IMR-90 (cell line): ENCODE results near the gene APMAP. TPM values are rescaled to one million over a fixed set of nuclear protein-coding genes. Genes with fewer than 3 reads are reported as not detected.

Source experiments
- ATAC-seq: fragments of 200-7000 bp; cut with Tn5 transposase; 2 replicates; pipeline ENCODE4 v1.9.1; 2020; ENCODE audit warnings: low read depth, mild to moderate bottlenecking, moderate library complexity
- BruUV-seq: library from RNA; stranded (reverse); fragments of 400-500 nt; replicated peaks from 2 replicates; lab custom pipeline; 2021; lab: Mats Ljungman, UMichigan
- CTCF ChIA-PET: fragments of 300-600 bp; formaldehyde crosslinking; extraction: SDS; loops from one replicate; lab custom pipeline; 2021; ENCODE audit warnings: antibody characterized with exemption; lab: Yijun Ruan, JAX
- POLR2A ChIA-PET: fragments of 300-600 bp; sonication (Branson Sonifier 250); formaldehyde crosslinking; loops from one replicate; lab custom pipeline; 2022; ENCODE audit warnings: antibody characterized with exemption; ENCODE audit not compliant: unreplicated experiment; lab: Charles Lee
- DNase-seq: peaks from one replicate; pipeline ENCODE4 v3.0.0; 2013
- H2AFZ ChIP-seq: replicated peaks from 2 replicates; pipeline ENCODE3; 2013; ENCODE audit warnings: low read length, mild to moderate bottlenecking; ENCODE audit not compliant: poor library complexity
- H2AK5ac ChIP-seq: 2 replicates; pipeline ENCODE4 v1.6.1; 2013; ENCODE audit warnings: low read depth, low read length, inconsistent platforms
- H2AK9ac ChIP-seq: replicated peaks from 2 replicates; pipeline ENCODE3; 2013; ENCODE audit warnings: mild to moderate bottlenecking, low read depth, low read length, moderate library complexity; ENCODE audit not compliant: poor library complexity
- H2BK120ac ChIP-seq: 2 replicates; pipeline ENCODE4 v1.6.1; 2013; ENCODE audit warnings: low read depth, low read length, inconsistent platforms
- H2BK15ac ChIP-seq: 3 replicates; pipeline ENCODE4 v1.6.1; 2013; ENCODE audit warnings: low read depth, low read length, inconsistent platforms
- H2BK20ac ChIP-seq: 2 replicates; pipeline ENCODE4 v1.6.1; 2013; ENCODE audit warnings: low read depth, mild to moderate bottlenecking, inconsistent platforms, low read length, moderate library complexity
- H2BK5ac ChIP-seq: 2 replicates; pipeline ENCODE4 v1.6.1; 2013; ENCODE audit warnings: mild to moderate bottlenecking, low read depth, low read length, inconsistent platforms; ENCODE audit not compliant: poor library complexity, severe bottlenecking
- H3K14ac ChIP-seq: replicated peaks from 2 replicates; pipeline ENCODE4 v1.6.1; 2013; ENCODE audit warnings: low read depth, low read length, inconsistent platforms
- H3K18ac ChIP-seq: 2 replicates; pipeline ENCODE4 v1.6.1; 2013; ENCODE audit warnings: low read depth, low read length, control low read depth
- H3K23ac ChIP-seq: 2 replicates; pipeline ENCODE4 v1.6.1; 2013; ENCODE audit warnings: low read depth, low read length, inconsistent platforms
- H3K27ac ChIP-seq: 2 replicates; pipeline ENCODE4 v1.5.1; 2013; ENCODE audit warnings: mild to moderate bottlenecking, control low read depth, low read length; ENCODE audit not compliant: insufficient read depth
- H3K27me3 ChIP-seq: 2 replicates; pipeline ENCODE4 v1.6.1; 2013; ENCODE audit warnings: low read length; ENCODE audit not compliant: control insufficient read depth, insufficient read depth
- H3K36me3 ChIP-seq: 2 replicates; pipeline ENCODE4 v1.6.1; 2013; ENCODE audit warnings: low read length, mixed read lengths; ENCODE audit not compliant: control insufficient read depth, insufficient read depth
- H3K4ac ChIP-seq: 2 replicates; pipeline ENCODE4 v1.6.1; 2013; ENCODE audit warnings: low read depth, low read length, inconsistent platforms
- H3K4me1 ChIP-seq: 2 replicates; pipeline ENCODE4 v1.6.1; 2013; ENCODE audit warnings: low read length, mixed read lengths; ENCODE audit not compliant: control insufficient read depth, insufficient read depth
- H3K4me2 ChIP-seq: 2 replicates; pipeline ENCODE4 v1.6.1; 2013; ENCODE audit warnings: low read depth, mild to moderate bottlenecking, control low read depth, low read length, moderate library complexity
- H3K4me3 ChIP-seq: 2 replicates; pipeline ENCODE4 v1.5.1; 2013; ENCODE audit warnings: low read depth, mild to moderate bottlenecking, control low read depth, low read length, moderate library complexity; ENCODE audit not compliant: insufficient read depth
- H3K56ac ChIP-seq: 2 replicates; pipeline ENCODE4 v1.6.1; 2013; ENCODE audit warnings: low read length, inconsistent platforms; ENCODE audit not compliant: insufficient read depth; ENCODE audit errors: extremely low read depth
- H3K79me1 ChIP-seq, 2 experiments: 2 replicates each; pipeline ENCODE4 v1.6.1; 2013; ENCODE audit warnings: low read length in 2 of 2, inconsistent platforms in 1 of 2, low read depth in 1 of 2
- H3K9ac ChIP-seq: 2 replicates; pipeline ENCODE4 v1.6.1; 2013; ENCODE audit warnings: low read depth, low read length, control low read depth
- H3K9me1 ChIP-seq: 2 replicates; pipeline ENCODE4 v1.6.1; 2013; ENCODE audit warnings: low read length, inconsistent platforms; ENCODE audit not compliant: insufficient read depth
- H3K9me3 ChIP-seq: 2 replicates; pipeline ENCODE4 v1.6.1; 2013; ENCODE audit warnings: low read length; ENCODE audit not compliant: control insufficient read depth, insufficient read depth
- H4K20me1 ChIP-seq: 2 replicates; pipeline ENCODE4 v1.6.1; 2013; ENCODE audit warnings: low read length, inconsistent platforms; ENCODE audit not compliant: insufficient read depth
- H4K5ac ChIP-seq: 2 replicates; pipeline ENCODE4 v1.6.1; 2013; ENCODE audit warnings: mild to moderate bottlenecking, low read depth, low read length, control low read depth
- H4K8ac ChIP-seq, 2 experiments: 2 replicates each; pipeline ENCODE4 v1.6.1; 2013; ENCODE audit warnings: low read depth in 2 of 2, low read length in 2 of 2, control low read depth in 1 of 2, inconsistent platforms in 1 of 2
- H4K91ac ChIP-seq: 2 replicates; pipeline ENCODE4 v1.6.1; 2013; ENCODE audit warnings: low read depth, low read length, inconsistent platforms; ENCODE audit not compliant: insufficient read depth
- BHLHE40 ChIP-seq: fragments of 150-350 bp; IDR thresholded peaks from 2 replicates; pipeline ENCODE4 v1.6.1; 2016; ENCODE audit warnings: mild to moderate bottlenecking, low read depth, low read length
- CEBPB ChIP-seq: IDR thresholded peaks from 2 replicates; pipeline ENCODE4 v1.6.1; 2012; ENCODE audit warnings: low read depth, low read length, improper control_type of control experiment
- CHD1 ChIP-seq: IDR thresholded peaks from 2 replicates; pipeline ENCODE4 v1.6.1; 2012; ENCODE audit warnings: low read depth, low read length, improper control_type of control experiment
- ELK1 ChIP-seq: fragments of 150-350 bp; IDR thresholded peaks from 2 replicates; pipeline ENCODE4 v1.6.1; 2016; ENCODE audit warnings: low read depth, mild to moderate bottlenecking, low read length, moderate library complexity, borderline replicate concordance
- FOS ChIP-seq: fragments of 150-350 bp; IDR thresholded peaks from 2 replicates; pipeline ENCODE4 v1.6.1; 2016; ENCODE audit warnings: low read depth, low read length
- MAFK ChIP-seq: IDR thresholded peaks from 2 replicates; pipeline ENCODE4 v1.6.1; 2012; ENCODE audit warnings: low read depth, low read length, improper control_type of control experiment
- MAZ ChIP-seq: IDR thresholded peaks from 2 replicates; pipeline ENCODE4 v1.6.1; 2012; ENCODE audit warnings: low read depth, mild to moderate bottlenecking, low read length, improper control_type of control experiment, moderate library complexity, borderline replicate concordance
- MXI1 ChIP-seq: IDR thresholded peaks from 2 replicates; pipeline ENCODE4 v1.6.1; 2012; ENCODE audit warnings: low read depth, mild to moderate bottlenecking, low read length, moderate library complexity, borderline replicate concordance
- NFE2L2 ChIP-seq: fragments of 150-350 bp; IDR thresholded peaks from 2 replicates; pipeline ENCODE4 v1.6.1; 2016; ENCODE audit warnings: low read depth, mild to moderate bottlenecking, low read length
- POLR2A ChIP-seq: IDR thresholded peaks from 2 replicates; pipeline ENCODE4 v1.6.1; 2012; ENCODE audit warnings: mild to moderate bottlenecking, low read depth, low read length
- RAD21 ChIP-seq: IDR thresholded peaks from 2 replicates; pipeline ENCODE4 v1.6.1; 2012; ENCODE audit warnings: low read length, improper control_type of control experiment
- RCOR1 ChIP-seq: IDR thresholded peaks from 2 replicates; pipeline ENCODE4 v1.6.1; 2012; ENCODE audit warnings: mild to moderate bottlenecking, low read length, improper control_type of control experiment; ENCODE audit not compliant: insufficient replicate concordance
- RFX5 ChIP-seq: IDR thresholded peaks from 2 replicates; pipeline ENCODE4 v1.8.0; 2012; ENCODE audit warnings: low read depth, mild to moderate bottlenecking, low read length, moderate library complexity
- SMC3 ChIP-seq: fragments of 150-350 bp; IDR thresholded peaks from 2 replicates; pipeline ENCODE4 v1.6.1; 2016; ENCODE audit warnings: low read depth, mild to moderate bottlenecking, antibody characterized with exemption, low read length, moderate library complexity
- USF2 ChIP-seq: fragments of 150-350 bp; IDR thresholded peaks from 2 replicates; pipeline ENCODE4 v1.6.1; 2017; ENCODE audit warnings: mild to moderate bottlenecking, antibody characterized with exemption, low read length, low read depth
- WGBS, 2 experiments: methylation state at CpG; one replicate each; pipeline versions ENCODE4 v1.1.5 to v1.1.7; 2013; ENCODE audit warnings: missing lambda C conversion rate in 2 of 2; ENCODE audit not compliant: insufficient read length in 1 of 2; ENCODE audit errors: extremely low coverage in 2 of 2; 5-methylcytosine and 5-hydroxymethylcytosine counted together
- dilution Hi-C: fragments of 300-500 bp; cut with HindIII; formaldehyde crosslinking; loops from one replicate; pipeline ENCODE4 v1.14.3; 2018; ENCODE audit warnings: low sequenced_read_pairs; ENCODE audit not compliant: unreplicated experiment
- in situ Hi-C: fragments of 300-500 bp; cut with MboI; formaldehyde crosslinking; loops from 3 replicates; pipeline ENCODE4 v1.14.3; 2019; ENCODE audit warnings: low sequenced_read_pairs, inconsistent platforms, mixed read lengths
- intact Hi-C: fragments of 100-400 bp; cut with micrococcal nuclease; formaldehyde crosslinking; loops from 2 replicates; pipeline ENCODE4 v1.10.0; 2022
- polyA plus RNA-seq, 3 experiments: library from polyadenylated mRNA; depleted of rRNA; stranded (reverse); fragments of >200 nt; gene quantifications; 2 replicates each; pipeline ENCODE4 v1.2.3, GENCODE V29; 2012; ENCODE audit warnings: low replicate concordance in 1 of 3
- total RNA-seq: library from RNA; depleted of rRNA; stranded (reverse); fragments of >200 nt; gene quantifications from 2 replicates; pipeline ENCODE4 v1.2.3, GENCODE V29; 2012

The APMAP gene
- total and polyA plus RNA-seq, 2 of the 4 experiments (the other 2 are of a cell fraction), result 67.2 to 88.8 TPM

GRCh38 chr20:24996449-24997377 is 4.2 kb upstream of the APMAP start:
- no peak overlapping the region for H2AFZ ChIP-seq
- no peak overlapping the region for H3K4me2 ChIP-seq
- H2BK20ac ChIP-seq, result no peak overlapping the region
- no peak overlapping the region for H3K4me3 ChIP-seq
- ATAC-seq (no peak), DNase-seq (no peak)
- WGBS, 2 experiments, result 58% methylated on average over 3 of the region's 9 CpGs; no CpG with 5 or more reads in 1 of the 2 experiments
- dilution Hi-C loops (no loop called here), intact Hi-C loops (no loop called here), in situ Hi-C loops (loop anchor here (5.0 to 25.0 kb wide), 5 partner anchors 66 to 866 kb away; partner anchors contain the start of genes NINL and ZNF337)
- CTCF ChIA-PET, result interaction anchor here (3.8 kb wide), 1 partner anchor 68 kb away, joined by 28 read pairs; no protein-coding TSS in a partner anchor
- H3K9me3 ChIP-seq, result no peaks in the 10 kb centered on the region
- peaks cover 2% of the 10 kb centered on the region; the same call in 1 of the 2 replicates for H3K4me1 ChIP-seq
- no peak overlapping the region for H3K4ac ChIP-seq
- no peak overlapping the region for H4K5ac ChIP-seq
- no peak overlapping the region for H2BK5ac ChIP-seq
- POLR2A ChIA-PET, result no interaction called here
- no peak overlapping the region for H3K56ac ChIP-seq
- no peaks in the 10 kb centered on the region for H3K36me3 ChIP-seq
- no peak overlapping the region for H4K8ac ChIP-seq
- no peak overlapping the region for H2AK5ac ChIP-seq
- H4K20me1 ChIP-seq, result no peaks in the 10 kb centered on the region
- no peak overlapping the region for H3K27ac ChIP-seq
- peaks cover 0 to 10% of the 10 kb centered on the region in 2 experiments; a peak in 2 of 4 replicates for H3K79me1 ChIP-seq
- no peak overlapping the region for H2BK120ac ChIP-seq
- no peaks in the 10 kb centered on the region for H3K9me1 ChIP-seq
- no peak overlapping the region for H2AK9ac ChIP-seq
- no peak overlapping the region for H4K91ac ChIP-seq
- H3K14ac ChIP-seq, result no peak overlapping the region
- H2BK15ac ChIP-seq, result no peak overlapping the region
- no TSS peak for BruUV-seq
- no peak overlapping the region for H3K9ac ChIP-seq
- peaks cover 29% of the 10 kb centered on the region for H3K27me3 ChIP-seq
- H3K23ac ChIP-seq, result no peak overlapping the region
- no peak overlapping the region for H3K18ac ChIP-seq
- TF ChIP-seq NFE2L2, result no peak
- no peak for TF ChIP-seq BHLHE40
- no peak for TF ChIP-seq USF2
- no peak for TF ChIP-seq RCOR1
- TF ChIP-seq SMC3, result no peak
- no peak for TF ChIP-seq RFX5
- no peak for TF ChIP-seq MAZ
- TF ChIP-seq MAFK, result no peak
- no peak for TF ChIP-seq MXI1
- TF ChIP-seq POLR2A, result no peak
- no peak for TF ChIP-seq ELK1
- TF ChIP-seq CEBPB, result no peak
- no peak for TF ChIP-seq RAD21
- no peak for TF ChIP-seq CHD1
- no peak for TF ChIP-seq FOS
